HepG2 (cell line): ENCODE data around the gene FSD1.

Source experiments
- ISL2 ChIP-seq: sonication (generic); formaldehyde crosslinking; IDR thresholded peaks from 2 replicates; pipeline ENCODE4 v1.5.0; 2020; ENCODE audit warnings: missing genetic modification reagents
- JUN ChIP-seq: sonication (generic); formaldehyde crosslinking; IDR thresholded peaks from 2 replicates; pipeline ENCODE4 v1.4.0; 2020; ENCODE audit warnings: mild to moderate bottlenecking, missing genetic modification reagents
- TF ChIP-seq, protein P1 (sequence below): sonication (generic); formaldehyde crosslinking; IDR thresholded peaks from 2 replicates; pipeline ENCODE4 v1.5.1; 2020; ENCODE audit warnings: missing genetic modification reagents, mild to moderate bottlenecking, borderline replicate concordance
- TF ChIP-seq, protein P2 (sequence below): IDR thresholded peaks from 2 replicates; pipeline ENCODE4 v1.6.1; 2016

DNA sequence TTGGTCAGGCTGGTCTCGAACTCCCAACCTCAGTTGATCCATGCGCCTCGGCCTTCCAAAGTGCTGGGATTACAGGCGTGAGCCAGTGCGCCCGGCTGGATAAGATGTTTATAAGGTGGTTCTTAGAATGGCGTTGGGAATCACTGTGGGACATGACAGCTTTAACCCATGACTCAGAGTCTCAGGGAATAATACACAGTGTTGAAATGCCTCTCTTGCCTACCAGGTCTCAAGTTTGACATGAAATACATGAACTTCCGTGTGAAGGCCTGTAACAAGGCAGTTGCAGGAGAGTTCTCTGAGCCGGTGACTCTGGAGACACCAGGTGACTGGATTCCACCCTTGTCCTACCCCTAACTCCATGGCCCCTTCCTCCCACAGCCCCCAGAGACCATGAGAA is 12.6 kb downstream of the FSD1 start:
- TF ChIP-seq, protein P1, sequence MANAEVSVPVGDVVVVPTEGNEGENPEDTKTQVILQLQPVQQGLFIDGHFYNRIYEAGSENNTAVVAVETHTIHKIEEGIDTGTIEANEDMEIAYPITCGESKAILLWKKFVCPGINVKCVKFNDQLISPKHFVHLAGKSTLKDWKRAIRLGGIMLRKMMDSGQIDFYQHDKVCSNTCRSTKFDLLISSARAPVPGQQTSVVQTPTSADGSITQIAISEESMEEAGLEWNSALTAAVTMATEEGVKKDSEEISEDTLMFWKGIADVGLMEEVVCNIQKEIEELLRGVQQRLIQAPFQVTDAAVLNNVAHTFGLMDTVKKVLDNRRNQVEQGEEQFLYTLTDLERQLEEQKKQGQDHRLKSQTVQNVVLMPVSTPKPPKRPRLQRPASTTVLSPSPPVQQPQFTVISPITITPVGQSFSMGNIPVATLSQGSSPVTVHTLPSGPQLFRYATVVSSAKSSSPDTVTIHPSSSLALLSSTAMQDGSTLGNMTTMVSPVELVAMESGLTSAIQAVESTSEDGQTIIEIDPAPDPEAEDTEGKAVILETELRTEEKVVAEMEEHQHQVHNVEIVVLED, result no peak
- TF ChIP-seq ISL2 (CRISPR knock-in tag), result no peak
- TF ChIP-seq JUN (CRISPR knock-in tag), result no peak
- TF ChIP-seq, protein P2, sequence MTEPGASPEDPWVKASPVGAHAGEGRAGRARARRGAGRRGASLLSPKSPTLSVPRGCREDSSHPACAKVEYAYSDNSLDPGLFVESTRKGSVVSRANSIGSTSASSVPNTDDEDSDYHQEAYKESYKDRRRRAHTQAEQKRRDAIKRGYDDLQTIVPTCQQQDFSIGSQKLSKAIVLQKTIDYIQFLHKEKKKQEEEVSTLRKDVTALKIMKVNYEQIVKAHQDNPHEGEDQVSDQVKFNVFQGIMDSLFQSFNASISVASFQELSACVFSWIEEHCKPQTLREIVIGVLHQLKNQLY (CRISPR knock-in tag), result no peak
